Right forelimb (tissue), 1 donor: ENCODE measurements around the gene IFIT2.
"Not testable (repeated sequence)": the region's sequence is repeated elsewhere in the genome, so short reads cannot be mapped to it uniquely, and the experiment has no call there.

Source experiments
- DNase-seq: peaks from one replicate; pipeline ENCODE4 v3.0.0-alpha.2; 2018

The IFIT2 gene

GRCh38 chr10:89301721-89302445 lies at the start of gene IFIT2:
TSS of gene IFIT2 (plus strand) at chr10:89302046. CDS start at chr10:89302124, 78 bp downstream.
- DNase-seq, result peak; percentile 78

- no peak for DNase-seq
Observed at GRCh38 chr10:89252225-89252585, 49.6 kb upstream of the IFIT2 start.

- DNase-seq, result not testable (repeated sequence)
Observed at GRCh38 chr10:89255091-89255579, 46.7 kb upstream of the IFIT2 start.

- no peak for DNase-seq
Observed at GRCh38 chr10:89255793-89256192, 46.1 kb upstream of the IFIT2 start.

GRCh38 chr10:89256340-89256739 lies 45.5 kb upstream of the IFIT2 start:
- DNase-seq, result no peak

- no peak for DNase-seq
Observed at GRCh38 chr10:89256962-89257361, 44.9 kb upstream of the IFIT2 start.

GRCh38 chr10:89257581-89257980 lies 44.3 kb upstream of the IFIT2 start:
- DNase-seq, result no peak

GRCh38 chr10:89258881-89259280 lies 43.0 kb upstream of the IFIT2 start:
- no peak for DNase-seq

GRCh38 chr10:89262086-89263051 lies 39.5 kb upstream of the IFIT2 start:
- DNase-seq, result no peak

GRCh38 chr10:89263091-89263490 lies 38.8 kb upstream of the IFIT2 start:
- DNase-seq, result no peak

GRCh38 chr10:89263531-89263930 lies 38.3 kb upstream of the IFIT2 start:
- no peak for DNase-seq

GRCh38 chr10:89266721-89267453 lies 35.0 kb upstream of the IFIT2 start:
- no peak for DNase-seq

- DNase-seq, result no peak
Observed at GRCh38 chr10:89269433-89270152, 32.3 kb upstream of the IFIT2 start.

GRCh38 chr10:89270153-89270483 lies 31.7 kb upstream of the IFIT2 start:
- DNase-seq, result no peak

- DNase-seq, result no peak
Observed at GRCh38 chr10:89271532-89271931, 30.3 kb upstream of the IFIT2 start.

GRCh38 chr10:89273680-89274079 lies 28.2 kb upstream of the IFIT2 start:
- DNase-seq, result no peak

- DNase-seq, result no peak
Observed at GRCh38 chr10:89274928-89275327, 26.9 kb upstream of the IFIT2 start.

GRCh38 chr10:89275383-89275782 lies 26.5 kb upstream of the IFIT2 start:
- DNase-seq, result no peak

- no peak for DNase-seq
Observed at GRCh38 chr10:89278034-89278535, 23.8 kb upstream of the IFIT2 start.

GRCh38 chr10:89278900-89279392 lies 22.9 kb upstream of the IFIT2 start:
- DNase-seq, result no peak

GRCh38 chr10:89279421-89279869 lies 22.4 kb upstream of the IFIT2 start:
- no peak for DNase-seq

GRCh38 chr10:89280508-89280907 lies 21.3 kb upstream of the IFIT2 start:
- DNase-seq, result no peak
